Kidney (tissue), 14 donors: ENCODE measurements around the gene NOTUM. TPM values are rescaled to one million over a fixed set of nuclear protein-coding genes. Genes with fewer than 3 reads are reported as not detected.

ENCODE experiments used
- DNase-seq, 5 donors: peaks; one replicate each; pipeline ENCODE4 v3.0.0-alpha.2; 2013 to 2020
- FAIRE-seq: peaks from 2 replicates; lab custom pipeline; 2012; peaks lifted over from hg19 to GRCh38; lab: Jason Lieb, UNC
- H3K27ac ChIP-seq, 2 donors: one replicate each; pipeline ENCODE4 v1.7.0; 2013; ENCODE audit warnings: low read depth in 2 of 2, low read length in 2 of 2, inconsistent platforms in 1 of 2
- H3K27me3 ChIP-seq: one replicate; pipeline ENCODE4 v1.7.1; 2013; ENCODE audit warnings: low read length, inconsistent platforms; ENCODE audit not compliant: control insufficient read depth, insufficient read depth
- H3K36me3 ChIP-seq, 3 donors: one replicate each; pipeline versions ENCODE4 v1.7.0 to v1.7.1; 2013; ENCODE audit warnings: low read length in 3 of 3, control low read depth in 1 of 3, inconsistent platforms in 1 of 3; ENCODE audit not compliant: insufficient read depth in 3 of 3, control insufficient read depth in 2 of 3
- H3K4me1 ChIP-seq, 3 donors: one replicate each; pipeline versions ENCODE4 v1.7.0 to v1.7.1; 2013; ENCODE audit warnings: low read length in 3 of 3, inconsistent platforms in 1 of 3, low read depth in 1 of 3; ENCODE audit not compliant: control insufficient read depth in 2 of 3, insufficient read depth in 2 of 3
- H3K4me3 ChIP-seq, 3 donors: one replicate each; pipeline versions ENCODE4 v1.7.0 to v1.8.1; 2013; ENCODE audit warnings: low read length in 3 of 3, control low read depth in 1 of 3, inconsistent platforms in 1 of 3
- H3K9ac ChIP-seq, 3 donors: one replicate each; pipeline versions ENCODE4 v1.7.0 to v1.7.1; 2013; ENCODE audit warnings: low read length in 3 of 3, control low read depth in 1 of 3, inconsistent platforms in 1 of 3
- H3K9me3 ChIP-seq, 3 donors: one replicate each; pipeline versions ENCODE4 v1.7.0 to v1.7.1; 2013; ENCODE audit warnings: low read length in 3 of 3, control low read depth in 1 of 3, inconsistent platforms in 1 of 3; ENCODE audit not compliant: control insufficient read depth in 2 of 3, insufficient read depth in 1 of 3
- intact Hi-C: fragments of 100-400 bp; cut with DNase I; formaldehyde crosslinking; loops from one replicate; pipeline ENCODE4 v1.11.1; 2022
- polyA plus RNA-seq: library from polyadenylated mRNA; stranded (reverse); fragments of 350-450 nt; fragmentation: Illumina TruSeq; extraction: RNeasy Lipid Tissue Mini Kit (QIAGEN cat#74804); gene quantifications from one replicate; pipeline ENCODE4 v1.2.3, GENCODE V29; 2014; ENCODE audit warnings: low read depth, low replicate concordance; ENCODE audit not compliant: insufficient read depth
- total RNA-seq: library from RNA; stranded (reverse); fragmentation: NEBNext Ultra II Directional; extraction: Animal tissue kit (Norgen Biotek cat#: 25700); gene quantifications from one replicate; pipeline ENCODE4 v1.2.1, GENCODE V29; 2021
- TF ChIP-seq, protein P1 (sequence below): IDR thresholded peaks from 3 replicates; pipeline ENCODE4 v1.5.1; 2012; ENCODE audit warnings: mild to moderate bottlenecking, moderate library complexity, borderline replicate concordance; ENCODE audit not compliant: insufficient read depth; ENCODE audit errors: extremely low read depth
- donor health status: control.
- donor health status: control.
- donor health status: control.
- donor health status: control.
- donor health status: control.
- donor health status: DM: yes; HTN: yes; CAD: no.
- donor health status: Normal renal cell carcinoma (clear cell type).

NOTUM gene
- total and polyA plus RNA-seq, 2 donors from 2014 or later = not detected

DNA sequence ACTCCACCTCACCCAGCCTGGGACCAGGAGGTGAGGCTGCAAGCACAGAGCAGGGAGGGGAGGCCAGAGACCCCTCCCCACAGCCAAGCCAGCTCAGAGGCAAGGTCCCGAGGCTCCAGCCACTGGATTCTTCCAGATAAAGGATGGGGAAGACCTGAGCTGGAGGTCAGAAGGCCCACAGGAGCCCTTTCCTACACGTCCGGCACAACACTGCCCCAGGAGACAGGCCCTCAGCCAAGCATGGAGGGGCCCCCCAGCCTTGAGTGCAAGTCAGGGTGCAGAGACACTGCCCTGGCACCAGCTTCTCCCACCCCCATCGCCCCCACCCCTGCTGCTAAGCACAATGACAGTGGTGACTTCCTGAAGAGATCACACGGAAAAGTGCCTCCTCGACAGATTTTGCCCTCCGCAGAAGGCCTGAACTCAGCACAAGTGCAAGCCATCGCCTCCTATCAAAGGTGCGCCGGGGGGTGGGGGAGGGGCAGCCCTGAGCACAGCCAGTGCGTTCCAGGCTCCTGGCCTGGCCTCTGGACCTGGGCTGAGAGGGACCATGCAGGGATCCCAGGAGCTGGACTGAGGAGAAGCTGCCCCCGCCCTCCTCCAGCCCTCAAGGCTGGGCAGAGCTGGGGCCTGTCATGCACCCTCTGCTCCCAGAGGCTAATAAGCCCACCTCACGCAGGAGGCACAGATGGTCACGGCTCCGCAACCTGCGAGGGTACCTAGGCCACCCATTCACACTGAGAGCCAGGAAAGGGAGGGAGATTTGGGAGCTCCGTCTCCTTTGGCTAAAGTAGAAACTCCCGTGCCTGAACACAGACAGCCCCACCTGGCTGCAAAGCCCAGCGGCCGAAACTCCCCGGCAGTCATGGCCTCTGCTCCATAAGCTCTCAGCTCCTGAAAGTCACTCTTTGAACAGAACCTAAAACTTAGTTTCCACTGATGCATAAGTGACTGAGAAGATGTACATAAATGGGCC is 36.1 kb downstream of the NOTUM start:
- DNase-seq = peak in 3 of 5 donors; percentile 27 to 69 (median 37)
- Histone ChIP-seq H3K9ac (peak overlapping the region in 1 of 3 donors; percentile 26), H3K4me3 (peak overlapping the region in 2 of 3 donors; percentile 29), H3K4me1 (peaks cover 0 to 42% (median 23%) of the 10 kb centered on the region in 3 donors), H3K9me3 (no peaks in the 10 kb centered on the region), H3K27ac (peak overlapping the region in 1 of 2 donors; percentile 57), H3K36me3 (peaks cover 0 to 8% (median 6%) of the 10 kb centered on the region in 3 donors), H3K27me3 (no peaks in the 10 kb centered on the region)
- TF ChIP-seq, protein P1, sequence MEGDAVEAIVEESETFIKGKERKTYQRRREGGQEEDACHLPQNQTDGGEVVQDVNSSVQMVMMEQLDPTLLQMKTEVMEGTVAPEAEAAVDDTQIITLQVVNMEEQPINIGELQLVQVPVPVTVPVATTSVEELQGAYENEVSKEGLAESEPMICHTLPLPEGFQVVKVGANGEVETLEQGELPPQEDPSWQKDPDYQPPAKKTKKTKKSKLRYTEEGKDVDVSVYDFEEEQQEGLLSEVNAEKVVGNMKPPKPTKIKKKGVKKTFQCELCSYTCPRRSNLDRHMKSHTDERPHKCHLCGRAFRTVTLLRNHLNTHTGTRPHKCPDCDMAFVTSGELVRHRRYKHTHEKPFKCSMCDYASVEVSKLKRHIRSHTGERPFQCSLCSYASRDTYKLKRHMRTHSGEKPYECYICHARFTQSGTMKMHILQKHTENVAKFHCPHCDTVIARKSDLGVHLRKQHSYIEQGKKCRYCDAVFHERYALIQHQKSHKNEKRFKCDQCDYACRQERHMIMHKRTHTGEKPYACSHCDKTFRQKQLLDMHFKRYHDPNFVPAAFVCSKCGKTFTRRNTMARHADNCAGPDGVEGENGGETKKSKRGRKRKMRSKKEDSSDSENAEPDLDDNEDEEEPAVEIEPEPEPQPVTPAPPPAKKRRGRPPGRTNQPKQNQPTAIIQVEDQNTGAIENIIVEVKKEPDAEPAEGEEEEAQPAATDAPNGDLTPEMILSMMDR = no peak
- no peak for FAIRE-seq
- intact Hi-C loops = no loop called here

DNA sequence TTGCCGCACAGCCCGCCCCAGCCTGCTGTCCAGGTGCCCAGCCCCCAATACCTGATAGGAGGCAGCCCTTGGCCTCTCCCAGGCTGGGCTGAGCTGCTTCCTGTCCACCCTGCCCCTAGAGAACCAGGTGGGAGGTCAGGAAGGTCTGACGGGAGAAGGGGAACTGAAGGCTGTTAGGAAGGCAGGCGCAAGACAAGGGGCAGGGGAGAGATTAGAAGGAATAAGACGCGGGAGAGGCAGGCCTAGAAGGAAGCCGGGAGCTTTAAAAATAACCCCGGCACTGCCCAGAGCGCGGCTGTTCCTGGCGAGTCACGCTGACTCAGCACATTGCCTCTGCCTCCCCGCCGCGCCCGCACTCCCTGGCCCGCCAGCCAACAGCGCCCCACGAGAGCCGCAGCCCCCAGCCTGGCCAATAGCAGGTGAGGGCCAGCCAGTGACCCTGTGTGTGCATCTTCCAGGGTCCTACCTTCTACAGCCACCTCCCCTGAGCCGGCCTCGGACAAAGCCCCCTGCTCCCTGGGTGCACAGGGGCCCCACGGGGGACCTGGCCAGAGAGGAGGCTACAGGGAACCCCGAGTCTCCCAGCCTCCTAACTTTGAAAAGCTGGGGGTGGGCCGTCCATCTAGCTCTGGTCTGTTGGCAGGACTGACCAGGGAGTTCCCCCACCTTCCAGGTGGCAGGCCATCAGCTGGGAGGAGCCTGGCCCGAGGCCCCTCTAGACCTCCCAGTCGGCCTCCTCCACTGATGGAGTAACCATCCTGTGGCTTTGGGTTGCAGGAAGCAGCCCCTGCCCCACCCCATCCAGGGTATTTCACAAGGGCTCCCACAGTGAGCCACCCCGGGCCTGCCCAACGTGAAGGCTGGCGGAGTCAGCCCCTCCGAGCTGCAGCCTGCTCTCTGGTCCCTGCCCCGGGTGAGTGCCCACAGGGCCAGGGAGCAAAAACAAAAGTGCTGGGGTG is 37.4 kb downstream of the NOTUM start:
- peaks cover 0 to 40% (median 23%) of the 10 kb centered on the region in 3 donors for H3K4me1 ChIP-seq
- peak overlapping the region in 1 of 3 donors; percentile 26 for H3K9ac ChIP-seq
- peaks cover 0 to 12% (median 6%) of the 10 kb centered on the region in 3 donors for H3K36me3 ChIP-seq
- intact Hi-C loops = no loop called here
- TF ChIP-seq, protein P1 = no peak
- FAIRE-seq = no peak
- H3K4me3 ChIP-seq = peak overlapping the region in 1 of 3 donors; percentile 29
- peak in 4 of 5 donors; percentile 56 to 81 (median 65) for DNase-seq
- no peaks in the 10 kb centered on the region for H3K9me3 ChIP-seq
- H3K27ac ChIP-seq = peak overlapping the region; percentile 47 to 67
- H3K27me3 ChIP-seq = no peaks in the 10 kb centered on the region

DNA sequence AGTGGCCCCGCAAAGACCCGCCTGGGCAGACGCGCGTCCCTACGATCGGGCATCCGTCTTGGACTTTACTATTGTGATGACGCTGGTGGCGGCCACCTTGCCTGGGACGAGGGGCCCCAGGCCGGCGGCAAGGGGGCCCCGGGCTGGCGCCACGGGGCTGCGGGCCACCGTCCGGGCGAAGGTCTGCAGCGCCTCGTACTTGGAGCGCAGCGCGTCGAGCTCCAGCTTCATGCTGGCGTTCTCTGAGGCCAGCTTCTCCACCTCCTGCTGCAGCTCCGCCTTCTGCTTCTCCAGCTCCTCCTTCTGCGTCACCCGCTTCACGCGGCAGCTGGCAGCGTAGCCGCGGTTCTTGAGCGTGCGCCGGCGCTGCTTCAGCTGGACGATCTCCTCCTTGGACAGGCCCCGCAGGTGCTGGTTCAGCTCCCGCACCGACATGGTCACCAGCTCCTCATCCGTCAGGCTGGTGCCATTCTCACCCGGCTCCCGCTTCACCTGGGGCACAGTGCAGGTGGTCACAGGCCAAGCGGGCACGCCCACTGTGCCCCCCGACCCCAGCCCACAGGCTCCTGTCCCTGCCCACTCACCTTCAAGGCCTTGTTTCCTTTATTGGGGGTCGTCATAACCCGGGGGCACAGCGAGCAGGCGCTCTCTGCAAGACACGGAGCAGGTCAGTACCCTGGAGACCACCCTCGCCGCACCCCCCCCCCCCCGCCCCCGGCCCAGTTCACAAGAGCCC is 38.3 kb downstream of the NOTUM start:
- Histone ChIP-seq H3K27me3 (no peaks in the 10 kb centered on the region), H3K27ac (no peak overlapping the region), H3K9me3 (no peaks in the 10 kb centered on the region), H3K4me1 (peaks cover 0 to 37% (median 23%) of the 10 kb centered on the region in 3 donors), H3K4me3 (peak overlapping the region in 1 of 3 donors; percentile 29), H3K36me3 (peaks cover 0 to 12% (median 6%) of the 10 kb centered on the region in 3 donors), H3K9ac (no peak overlapping the region)
- intact Hi-C loops = no loop called here
- DNase-seq (no peak), FAIRE-seq (no peak)
- TF ChIP-seq, protein P1 = no peak
